GM12801 (cell line): ENCODE data around the gene GLRA2.

Experiments used
- TF ChIP-seq, protein P1 (sequence below): IDR thresholded peaks from one replicate; pipeline ENCODE4 v1.5.1; 2011; ENCODE audit warnings: control low read depth; ENCODE audit not compliant: insufficient read length; ENCODE audit errors: extremely low read depth

Gene GLRA2

DNA sequence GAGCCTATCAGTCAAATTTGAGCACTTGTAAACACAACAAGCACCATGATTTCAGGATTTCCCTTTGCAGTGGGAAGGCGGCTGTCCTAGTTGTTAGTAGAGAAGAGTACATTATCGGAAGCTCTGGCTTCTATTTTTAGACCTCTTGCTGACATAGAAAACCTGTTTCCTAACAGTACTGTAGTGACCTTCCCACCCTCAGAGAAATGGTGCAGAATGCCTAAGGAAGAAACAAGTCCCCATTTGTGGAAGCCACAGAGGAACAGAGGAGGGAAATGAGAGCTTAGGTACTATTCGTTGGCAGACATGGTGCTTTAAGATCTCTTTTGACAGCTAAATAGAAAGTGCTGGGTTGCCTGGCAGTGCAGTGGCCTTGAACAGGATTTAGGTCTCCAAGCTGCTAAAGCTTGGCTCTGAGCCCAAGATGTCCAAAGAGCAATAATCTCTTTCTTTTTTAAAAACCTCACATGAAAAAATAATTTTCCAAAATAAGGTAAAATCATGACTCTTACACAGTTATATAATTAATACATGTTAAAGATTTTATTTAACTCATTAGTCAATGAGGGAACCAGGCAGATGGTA is 24.9 kb downstream of the GLRA2 start:
- TF ChIP-seq, protein P1, sequence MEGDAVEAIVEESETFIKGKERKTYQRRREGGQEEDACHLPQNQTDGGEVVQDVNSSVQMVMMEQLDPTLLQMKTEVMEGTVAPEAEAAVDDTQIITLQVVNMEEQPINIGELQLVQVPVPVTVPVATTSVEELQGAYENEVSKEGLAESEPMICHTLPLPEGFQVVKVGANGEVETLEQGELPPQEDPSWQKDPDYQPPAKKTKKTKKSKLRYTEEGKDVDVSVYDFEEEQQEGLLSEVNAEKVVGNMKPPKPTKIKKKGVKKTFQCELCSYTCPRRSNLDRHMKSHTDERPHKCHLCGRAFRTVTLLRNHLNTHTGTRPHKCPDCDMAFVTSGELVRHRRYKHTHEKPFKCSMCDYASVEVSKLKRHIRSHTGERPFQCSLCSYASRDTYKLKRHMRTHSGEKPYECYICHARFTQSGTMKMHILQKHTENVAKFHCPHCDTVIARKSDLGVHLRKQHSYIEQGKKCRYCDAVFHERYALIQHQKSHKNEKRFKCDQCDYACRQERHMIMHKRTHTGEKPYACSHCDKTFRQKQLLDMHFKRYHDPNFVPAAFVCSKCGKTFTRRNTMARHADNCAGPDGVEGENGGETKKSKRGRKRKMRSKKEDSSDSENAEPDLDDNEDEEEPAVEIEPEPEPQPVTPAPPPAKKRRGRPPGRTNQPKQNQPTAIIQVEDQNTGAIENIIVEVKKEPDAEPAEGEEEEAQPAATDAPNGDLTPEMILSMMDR: no peak

GRCh38 chrX:14564058-14564457 is 34.7 kb downstream of the GLRA2 start:
- TF ChIP-seq, protein P1: no peak

DNA sequence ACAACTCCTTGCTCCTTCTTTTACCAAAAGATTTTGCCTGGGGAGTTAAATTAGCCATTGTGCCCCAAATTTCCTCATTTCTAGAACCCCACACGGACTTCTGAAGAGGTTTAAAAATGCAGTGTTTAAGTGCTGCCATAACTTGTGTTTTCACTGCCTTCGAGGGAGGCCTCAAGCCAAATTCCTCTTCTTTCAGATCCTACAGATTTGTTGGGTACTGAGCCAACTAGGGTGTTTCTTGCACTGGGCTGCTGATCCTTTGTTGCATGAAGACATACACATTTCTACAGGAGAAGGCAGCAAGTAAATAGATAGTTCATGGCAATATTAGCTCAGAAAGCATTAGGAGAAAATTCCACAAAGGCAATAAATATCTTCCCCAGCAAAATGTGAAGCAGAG is 43.8 kb downstream of the GLRA2 start:
- TF ChIP-seq, protein P1: no peak

GRCh38 chrX:14581081-14581480 is 51.7 kb downstream of the GLRA2 start:
- TF ChIP-seq, protein P1: no peak

DNA sequence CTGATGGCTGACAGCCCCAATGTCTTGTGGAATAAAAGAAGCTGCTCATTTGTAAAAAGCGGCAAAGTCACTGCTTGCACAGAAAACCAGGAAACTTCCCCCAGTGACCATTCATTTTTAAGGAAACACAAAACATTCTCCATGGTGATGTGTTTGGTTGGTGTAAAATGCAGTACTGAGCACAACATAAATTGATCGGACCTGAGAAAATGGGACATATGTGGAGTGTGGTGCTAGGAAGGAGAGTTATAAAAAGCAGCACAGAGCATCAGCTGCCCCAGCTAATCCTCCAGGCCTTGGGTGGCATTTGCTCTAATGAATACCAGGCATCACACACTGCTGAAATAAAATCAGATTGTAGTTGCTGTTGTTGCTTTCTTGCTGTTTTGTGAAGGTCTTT is 55.2 kb downstream of the GLRA2 start:
- TF ChIP-seq, protein P1: no peak

DNA sequence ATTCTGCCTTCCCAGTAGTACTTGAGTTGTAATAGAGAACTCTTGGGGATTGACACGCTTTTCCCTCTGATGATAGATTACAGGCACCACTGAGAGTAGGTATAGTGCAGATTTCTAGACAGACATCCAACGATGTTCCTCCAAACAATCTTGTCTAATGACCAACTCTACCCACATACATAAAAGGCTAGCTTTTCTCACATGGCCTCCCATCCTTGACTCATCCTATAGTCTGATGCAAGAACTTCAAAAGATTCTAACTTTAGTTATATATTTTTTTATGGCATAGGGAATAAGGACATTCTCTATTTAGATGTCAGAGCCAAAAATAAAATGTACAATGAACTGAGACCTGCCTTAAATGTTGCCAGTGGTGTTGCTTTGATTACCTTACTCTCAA is 60.9 kb downstream of the GLRA2 start:
- TF ChIP-seq, protein P1: no peak

- TF ChIP-seq, protein P1: no peak
Measured at GRCh38 chrX:14590693-14591424, 61.5 kb downstream of the GLRA2 start.
